ENCODE measurements around the gene ITPR1. TPM values are rescaled to one million over a fixed set of nuclear protein-coding genes. Genes with fewer than 3 reads are reported as not detected.

The ITPR1 gene
- total RNA-seq, 2 donors from 2014 or later, result 254 to 283 TPM

- Histone ChIP-seq H3K27ac (no peak overlapping the region), H3K4me3 (no peak overlapping the region), H3K27me3 (replicated peaks; ENCODE audit: insufficient read depth) (no peaks in the 10 kb centered on the region), H3K4me1 (ENCODE audit: control insufficient read depth in 1 of 2, low read depth in 2 of 2) (no peaks in the 10 kb centered on the region), H3K36me3 (peaks cover 11% of the 10 kb centered on the region), H3K9me3 (no peaks in the 10 kb centered on the region)
- no peak for TF ChIP-seq CTCF (IDR thresholded peaks at IDR 0.05)
- ATAC-seq (ENCODE audit: insufficient number of reproducible peaks, low FRiP score, low read depth), result no peak
- no peak for DNase-seq (ENCODE audit: low spot score)
Measured at GRCh38 chr3:4678320-4678719, 185.2 kb downstream of the ITPR1 start.

GRCh38 chr3:4680227-4680691, 187.1 kb downstream of the ITPR1 start:
- ATAC-seq (ENCODE audit: insufficient number of reproducible peaks, low FRiP score, low read depth), result no peak
- no peak overlapping the region for H3K27ac ChIP-seq
- H3K36me3 ChIP-seq, result peaks cover 31% of the 10 kb centered on the region
- no peaks in the 10 kb centered on the region for H3K27me3 ChIP-seq (replicated peaks; ENCODE audit: insufficient read depth)
- H3K4me3 ChIP-seq, result no peak overlapping the region
- no peak for TF ChIP-seq CTCF (IDR thresholded peaks at IDR 0.05)
- H3K4me1 ChIP-seq (ENCODE audit: control insufficient read depth in 1 of 2, low read depth in 2 of 2), result no peaks in the 10 kb centered on the region
- no peaks in the 10 kb centered on the region for H3K9me3 ChIP-seq
- no peak for DNase-seq (ENCODE audit: low spot score)

GRCh38 chr3:4680871-4681300, 187.7 kb downstream of the ITPR1 start:
- Histone ChIP-seq H3K36me3 (peaks cover 36% of the 10 kb centered on the region), H3K27me3 (replicated peaks; ENCODE audit: insufficient read depth) (no peaks in the 10 kb centered on the region), H3K9me3 (no peaks in the 10 kb centered on the region), H3K27ac (no peak overlapping the region), H3K4me1 (ENCODE audit: control insufficient read depth in 1 of 2, low read depth in 2 of 2) (no peaks in the 10 kb centered on the region), H3K4me3 (no peak overlapping the region)
- TF ChIP-seq CTCF (IDR thresholded peaks at IDR 0.05), result no peak
- DNase-seq (ENCODE audit: low spot score) (no peak), ATAC-seq (ENCODE audit: insufficient number of reproducible peaks, low FRiP score, low read depth) (no peak)

- DNase-seq (ENCODE audit: low spot score), result no peak
Measured at GRCh38 chr3:4681301-4681700, 188.2 kb downstream of the ITPR1 start.

GRCh38 chr3:4684117-4684516, 191.0 kb downstream of the ITPR1 start:
- Histone ChIP-seq H3K9me3 (no peaks in the 10 kb centered on the region), H3K36me3 (peaks cover 47% of the 10 kb centered on the region), H3K27ac (no peak overlapping the region), H3K4me3 (no peak overlapping the region), H3K4me1 (ENCODE audit: control insufficient read depth in 1 of 2, low read depth in 2 of 2) (no peaks in the 10 kb centered on the region), H3K27me3 (replicated peaks; ENCODE audit: insufficient read depth) (no peaks in the 10 kb centered on the region)
- DNase-seq (ENCODE audit: low spot score) (no peak), ATAC-seq (ENCODE audit: insufficient number of reproducible peaks, low FRiP score, low read depth) (no peak)
- no peak for TF ChIP-seq CTCF (IDR thresholded peaks at IDR 0.05)

More at GRCh38 chr3:4681301-4681700, 188.2 kb downstream of the ITPR1 start:
- Histone ChIP-seq H3K4me3 (no peak overlapping the region), H3K27ac (no peak overlapping the region), H3K4me1 (ENCODE audit: control insufficient read depth in 1 of 2, low read depth in 2 of 2) (no peaks in the 10 kb centered on the region), H3K27me3 (replicated peaks; ENCODE audit: insufficient read depth) (no peaks in the 10 kb centered on the region), H3K9me3 (no peaks in the 10 kb centered on the region), H3K36me3 (peaks cover 40% of the 10 kb centered on the region)
- ATAC-seq (ENCODE audit: insufficient number of reproducible peaks, low FRiP score, low read depth), result no peak
- TF ChIP-seq CTCF (IDR thresholded peaks at IDR 0.05), result no peak

All from thoracic aorta (tissue), 2 donors.